HG02759 (cell line): ENCODE data around the gene CDC42.
A peak's percentile ranks its signal among the peaks of the same experiment; 100 is the strongest.

Source experiments
- ATAC-seq: cut with Tn5 transposase; IDR thresholded peaks from one replicate; pipeline ENCODE4 v1.9.1; 2021; ENCODE audit warnings: mild to moderate bottlenecking, moderate library complexity; ENCODE audit not compliant: unreplicated experiment

CDC42 gene

GRCh38 chr1:22105611-22106207 is 53.2 kb downstream of the CDC42 start:
- ATAC-seq, result no peak

DNA sequence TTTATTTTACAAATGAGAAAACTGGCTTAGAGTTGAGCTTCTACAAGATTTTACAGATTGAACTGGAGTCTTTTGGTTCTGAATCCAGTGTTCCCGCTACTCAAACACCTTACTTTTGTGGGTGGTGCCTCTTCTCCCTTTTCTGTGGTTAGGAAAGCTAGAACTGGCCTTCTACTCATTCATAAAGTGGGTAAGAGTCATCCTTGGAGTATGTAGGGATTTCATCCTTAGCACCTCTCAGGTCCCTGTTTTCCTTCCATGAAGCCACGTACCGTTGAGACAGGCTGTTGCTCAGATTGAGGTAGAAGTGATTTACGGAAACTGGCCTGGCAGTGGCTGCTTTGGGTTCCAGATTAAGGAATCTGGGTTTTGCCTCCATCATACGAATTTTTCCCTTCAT is 54.6 kb downstream of the CDC42 start:
- ATAC-seq, result no peak

DNA sequence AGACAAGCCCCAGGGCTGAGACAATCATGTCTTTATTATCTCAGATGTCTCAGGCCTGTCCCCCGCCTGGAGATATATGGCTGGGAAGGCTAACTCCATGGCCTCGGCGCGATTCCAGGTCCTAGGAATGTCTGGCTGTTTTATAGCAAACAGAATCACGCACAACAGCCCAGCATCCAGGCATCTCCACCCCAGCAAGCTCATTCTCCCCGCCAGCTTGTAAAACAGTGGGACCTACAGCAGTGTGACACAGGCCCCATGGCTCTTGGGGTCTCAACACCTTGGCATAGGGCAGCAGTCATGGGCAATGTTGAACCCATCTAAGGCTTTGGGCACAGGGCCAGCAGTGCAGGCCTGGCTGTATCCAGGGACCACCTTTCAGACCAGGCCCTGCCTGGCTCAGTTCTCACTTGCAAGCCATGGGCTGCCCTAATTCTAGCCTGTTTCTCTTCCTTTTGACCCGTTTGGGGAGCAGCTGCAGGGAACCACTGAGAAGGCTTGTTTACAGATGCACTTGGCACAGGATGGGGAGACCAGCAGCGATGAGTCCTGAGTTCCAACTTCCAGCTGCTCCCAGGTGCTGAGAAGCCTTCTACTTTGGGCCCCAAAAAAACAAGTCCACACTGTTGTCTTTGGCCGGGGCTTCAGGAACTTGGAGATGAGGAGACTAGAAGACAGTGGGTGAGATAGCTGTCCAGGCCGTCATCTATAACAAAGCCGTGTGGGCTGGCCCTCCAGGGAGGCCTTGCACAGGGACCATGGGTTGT is 56.0 kb downstream of the CDC42 start:
- no peak for ATAC-seq

DNA sequence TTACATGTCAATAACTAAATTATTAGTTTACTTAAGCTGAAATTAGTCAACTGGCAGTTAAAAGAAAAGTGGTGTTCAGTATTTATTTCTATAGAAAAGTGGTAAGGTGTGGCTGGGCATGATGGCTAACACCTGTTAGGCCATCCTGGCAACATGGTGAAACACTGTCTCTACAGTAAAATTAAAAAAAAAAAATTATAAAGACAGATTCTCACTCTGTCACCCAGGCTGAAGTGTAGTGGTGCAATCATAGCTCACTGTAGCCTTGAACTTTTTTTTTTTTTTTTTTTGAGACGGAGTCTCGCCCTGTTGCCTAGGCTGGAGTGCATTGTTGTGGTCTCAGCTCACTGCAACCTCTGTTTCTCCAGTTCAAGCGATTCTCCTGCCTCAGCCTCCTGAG is 57.5 kb downstream of the CDC42 start:
- no peak for ATAC-seq

- ATAC-seq, result no peak
Observed at GRCh38 chr1:22111115-22111514, 58.6 kb downstream of the CDC42 start.

GRCh38 chr1:22111620-22112019 is 59.1 kb downstream of the CDC42 start:
- no peak for ATAC-seq

GRCh38 chr1:22112554-22112953 is 60.0 kb downstream of the CDC42 start:
- ATAC-seq, result no peak

GRCh38 chr1:22114083-22115012 is 61.8 kb downstream of the CDC42 start:
- no peak for ATAC-seq

GRCh38 chr1:22115286-22115685 is 62.8 kb downstream of the CDC42 start:
- no peak for ATAC-seq

DNA sequence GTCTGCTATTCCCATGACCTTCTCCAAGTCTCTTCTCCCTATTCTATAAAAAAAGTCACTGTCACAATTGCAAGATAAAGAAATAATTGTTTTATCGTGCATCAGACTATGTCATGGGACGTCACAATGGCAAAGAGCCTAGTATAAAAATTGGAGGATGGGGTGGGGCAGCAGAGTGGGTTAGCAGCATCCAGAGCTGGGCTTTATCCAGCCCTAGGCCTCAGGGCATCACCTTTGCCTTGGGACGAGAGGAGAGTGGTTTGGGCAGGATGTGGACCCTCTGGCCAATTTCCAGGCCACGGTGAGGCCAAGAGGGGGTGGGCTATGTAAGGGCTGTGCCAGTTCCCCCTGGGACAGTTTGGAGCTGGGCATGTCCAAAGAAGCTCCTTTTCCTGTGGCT is 64.7 kb downstream of the CDC42 start:
- no peak for ATAC-seq

- ATAC-seq, result no peak
Observed at GRCh38 chr1:22117851-22118250, 65.3 kb downstream of the CDC42 start.

DNA sequence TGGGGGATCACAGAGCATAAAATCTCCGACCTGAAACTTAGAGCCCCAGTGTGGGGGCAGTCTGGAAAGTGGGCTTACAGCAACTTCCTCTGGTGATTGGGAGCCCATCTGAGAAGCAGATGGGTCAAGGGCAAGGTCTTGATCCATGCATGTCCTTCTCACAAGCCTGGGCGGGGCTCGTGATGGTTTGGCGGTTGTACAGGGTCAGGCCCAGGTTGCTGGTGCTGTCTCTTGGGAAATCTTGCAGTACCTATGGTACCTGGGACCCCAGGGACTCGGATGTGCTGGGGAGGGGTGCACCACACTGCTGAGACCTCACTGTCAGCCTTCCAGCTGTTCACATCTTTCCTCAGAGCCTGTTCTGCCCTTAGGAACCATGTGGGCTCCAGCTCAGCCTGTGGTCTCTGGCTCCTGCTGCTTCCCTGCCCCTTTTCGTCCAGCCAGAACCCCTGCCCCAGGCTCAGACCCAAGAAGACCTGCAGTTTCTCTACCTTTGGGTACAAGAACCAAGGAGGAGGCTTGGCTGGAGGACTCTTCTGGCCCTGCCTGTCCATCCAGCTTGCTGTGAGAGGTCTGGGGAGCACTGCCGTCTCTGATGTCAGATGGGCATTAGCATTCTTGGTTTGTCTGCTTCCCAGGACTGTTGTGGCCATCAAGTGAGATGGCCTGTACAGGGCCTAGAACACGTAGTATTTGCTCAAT is 65.9 kb downstream of the CDC42 start:
- ATAC-seq, result peak; percentile 17

DNA sequence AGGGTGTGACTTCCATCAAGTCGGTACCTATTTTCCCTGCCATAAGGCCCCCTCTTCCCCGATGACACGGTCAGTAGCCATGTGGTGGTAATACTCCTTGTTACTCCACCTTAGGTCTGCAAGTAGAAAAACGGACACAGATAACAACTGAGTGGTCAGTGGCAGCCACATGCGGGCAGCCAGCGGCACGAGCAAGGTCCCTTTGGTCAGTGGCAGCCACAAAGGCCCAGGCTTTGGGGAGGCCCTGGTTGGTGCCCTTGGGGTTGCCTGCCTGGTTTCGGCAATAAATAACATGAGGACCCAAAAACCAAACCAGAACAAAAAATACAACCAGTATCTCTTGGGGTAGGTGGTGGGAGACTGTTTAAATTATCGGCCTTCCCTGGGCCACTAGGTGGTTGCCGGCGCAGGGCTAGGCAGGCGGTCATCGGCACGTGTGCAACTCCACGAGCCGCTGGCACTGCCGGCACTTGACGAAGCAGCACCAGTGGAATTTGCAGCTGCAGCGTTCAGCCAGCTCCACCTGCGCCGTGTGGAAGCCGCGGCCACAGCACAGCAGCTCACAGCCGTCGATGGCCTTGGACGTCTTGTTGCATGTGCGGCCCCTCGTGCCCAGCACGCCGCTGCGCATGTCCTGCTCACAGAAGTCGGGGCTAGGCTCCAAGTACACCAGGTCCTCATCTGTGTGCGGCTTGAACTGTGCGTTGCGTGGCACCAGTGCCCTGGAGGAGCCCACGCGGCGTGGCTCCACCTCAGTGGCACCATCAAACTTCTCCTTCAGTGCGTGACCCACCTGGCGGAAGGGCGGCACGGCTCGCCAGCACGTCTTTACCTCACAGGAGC is 67.3 kb downstream of the CDC42 start:
- no peak for ATAC-seq

- ATAC-seq, result no peak
Observed at GRCh38 chr1:22120469-22120790, 67.9 kb downstream of the CDC42 start.

DNA sequence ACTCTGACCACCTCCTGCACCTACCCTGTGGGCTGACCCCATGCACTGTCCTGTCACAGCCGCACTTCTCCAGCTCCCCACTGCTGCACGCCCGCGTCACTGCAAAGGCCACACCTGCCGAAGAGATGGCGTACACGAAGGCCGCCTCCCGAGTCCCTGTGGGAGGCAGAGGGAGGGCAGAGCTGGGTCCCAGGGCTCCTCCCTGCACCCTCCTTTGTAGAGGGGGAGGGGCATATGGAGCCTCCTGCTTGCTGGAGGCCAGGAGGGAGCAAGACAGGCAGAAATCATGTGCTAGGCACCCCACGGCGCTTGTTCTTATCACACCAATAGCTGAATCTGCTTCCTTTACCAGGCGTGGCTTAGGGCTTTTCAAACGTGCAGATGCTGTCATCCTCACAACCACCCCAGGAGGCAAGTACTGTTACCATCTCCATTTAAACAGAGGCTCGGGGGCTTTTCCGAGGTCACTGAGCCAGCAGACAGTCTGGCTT is 69.0 kb downstream of the CDC42 start:
- ATAC-seq, result no peak

DNA sequence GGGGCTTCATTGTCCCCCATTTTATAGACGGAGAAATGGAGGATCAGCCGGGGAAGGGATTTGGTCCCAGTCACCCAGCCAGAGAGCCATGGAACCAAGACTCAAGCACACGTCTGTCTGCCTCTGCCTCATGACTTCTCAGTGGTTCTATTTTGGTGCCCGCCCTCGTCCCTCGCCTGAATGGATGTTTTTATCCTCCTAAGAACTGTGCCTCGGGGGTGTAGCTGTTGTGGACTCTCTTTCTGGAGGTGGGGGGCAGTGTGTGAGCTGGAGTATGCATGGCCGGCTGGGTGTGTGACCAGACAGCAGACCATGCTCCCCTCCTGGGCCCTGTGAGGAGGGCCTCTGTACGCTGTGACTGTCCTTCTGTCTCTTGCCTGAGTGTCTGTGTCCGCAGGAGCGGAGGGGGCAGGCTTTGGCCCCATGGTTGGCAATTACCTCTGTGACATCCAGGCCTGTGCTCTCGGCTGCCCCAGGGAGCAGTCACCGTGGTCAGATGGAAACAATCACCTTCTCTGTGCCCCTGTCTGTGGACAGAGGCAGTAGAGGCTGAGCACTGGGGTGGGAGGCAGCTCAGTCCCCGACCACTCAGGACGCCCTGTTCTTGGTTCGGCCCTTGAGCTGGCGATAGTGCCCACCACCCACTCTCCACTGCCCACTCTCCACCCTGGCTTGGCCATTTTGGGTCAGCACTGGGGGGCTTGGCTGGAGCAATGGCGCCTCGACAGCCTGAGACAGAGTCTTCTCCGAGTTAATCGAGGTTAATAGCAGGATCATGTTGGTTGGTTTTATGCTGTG is 70.0 kb downstream of the CDC42 start:
- no peak for ATAC-seq

DNA sequence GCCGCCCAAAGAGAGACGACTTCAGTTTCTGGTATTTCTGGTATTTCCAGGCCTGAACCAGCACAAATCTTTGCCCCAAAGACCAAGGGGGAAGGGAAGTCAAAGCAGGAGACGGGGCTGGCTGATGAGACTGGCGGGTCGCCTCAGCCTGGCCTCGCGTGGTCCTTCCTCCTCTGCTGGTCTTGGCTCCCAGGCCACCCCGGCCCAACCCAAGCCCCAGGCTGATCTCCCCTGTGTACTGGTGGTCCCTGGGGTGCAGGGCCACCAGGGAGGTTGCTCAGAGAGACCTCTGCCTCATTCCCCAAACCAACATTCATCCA is 70.5 kb downstream of the CDC42 start:
- no peak for ATAC-seq

- ATAC-seq, result no peak
Observed at GRCh38 chr1:22123901-22124404, 71.4 kb downstream of the CDC42 start.

- ATAC-seq, result no peak
Observed at GRCh38 chr1:22124592-22125229, 72.2 kb downstream of the CDC42 start.
